Measurements from ENCODE around the gene SPACA4. TPM values are rescaled to one million over a fixed set of nuclear protein-coding genes. Genes with fewer than 3 reads are reported as not detected.

Gene SPACA4
- total RNA-seq, 1 experiment from 2014 or later, result not detected

GRCh38 chr19:48646001-48646721 lies 39.6 kb downstream of the SPACA4 start, which contains the start of gene CA11:
Gene CA11 (minus strand): TSS chr19:48646187. CDS start chr19:48645632, 555 bp downstream.
- DNase-seq, result peak; percentile 82
- peaks cover 16% of the 10 kb centered on the region for H3K23me2 ChIP-seq (ENCODE audit: insufficient read length, low read depth, low read length, poor library complexity, severe bottlenecking)
- TF ChIP-seq, protein P1, sequence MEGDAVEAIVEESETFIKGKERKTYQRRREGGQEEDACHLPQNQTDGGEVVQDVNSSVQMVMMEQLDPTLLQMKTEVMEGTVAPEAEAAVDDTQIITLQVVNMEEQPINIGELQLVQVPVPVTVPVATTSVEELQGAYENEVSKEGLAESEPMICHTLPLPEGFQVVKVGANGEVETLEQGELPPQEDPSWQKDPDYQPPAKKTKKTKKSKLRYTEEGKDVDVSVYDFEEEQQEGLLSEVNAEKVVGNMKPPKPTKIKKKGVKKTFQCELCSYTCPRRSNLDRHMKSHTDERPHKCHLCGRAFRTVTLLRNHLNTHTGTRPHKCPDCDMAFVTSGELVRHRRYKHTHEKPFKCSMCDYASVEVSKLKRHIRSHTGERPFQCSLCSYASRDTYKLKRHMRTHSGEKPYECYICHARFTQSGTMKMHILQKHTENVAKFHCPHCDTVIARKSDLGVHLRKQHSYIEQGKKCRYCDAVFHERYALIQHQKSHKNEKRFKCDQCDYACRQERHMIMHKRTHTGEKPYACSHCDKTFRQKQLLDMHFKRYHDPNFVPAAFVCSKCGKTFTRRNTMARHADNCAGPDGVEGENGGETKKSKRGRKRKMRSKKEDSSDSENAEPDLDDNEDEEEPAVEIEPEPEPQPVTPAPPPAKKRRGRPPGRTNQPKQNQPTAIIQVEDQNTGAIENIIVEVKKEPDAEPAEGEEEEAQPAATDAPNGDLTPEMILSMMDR (conservative IDR thresholded peaks at IDR 0.05), result peak; percentile 92
- H4K8ac ChIP-seq (replicated peaks; ENCODE audit: insufficient read length, low read depth, low read length), result no peak within 1 kb of the TSS
- Mint-ChIP-seq H3K4me3 (peak within 1 kb of the TSS; percentile 84 to 93), H3K36me3 (ENCODE audit: insufficient read depth in 1 of 3, low read depth in 3 of 3) (peaks cover 5 to 22% (median 19%) of the 10 kb centered on the region in 3 experiments), H3K4me1 (peaks cover 16 to 17% of the 10 kb centered on the region in 2 experiments), H3K9me3 (peaks cover 0 to 3% of the 10 kb centered on the region in 2 experiments; a peak in 2 of 5 replicates), H3K27me3 (ENCODE audit: low read depth) (peaks cover 2% of the 10 kb centered on the region), H3K27ac (peak within 1 kb of the TSS; percentile 88 to 98 (median 98))
- H3K27ac ChIP-seq (ENCODE audit: insufficient read length, low read depth, low read length), result no peak within 1 kb of the TSS
- H2BK15ac ChIP-seq (ENCODE audit: low read depth, low read length), result no peak within 1 kb of the TSS
- no peaks in the 10 kb centered on the region for H3K9me3 ChIP-seq (ENCODE audit: control insufficient read depth, low read depth, low read length)
- no peak within 1 kb of the TSS for H4K5ac ChIP-seq (ENCODE audit: insufficient read length, low read depth, low read length)
- H3K14ac ChIP-seq (ENCODE audit: insufficient read depth, low read length), result 0 out of 2 replicates have a peak within 1 kb of the TSS, but pooled peaks have one; percentile 16
- no peak within 1 kb of the TSS for H2BK20ac ChIP-seq (ENCODE audit: low read depth, low read length, poor library complexity, severe bottlenecking)
- H4K20me1 ChIP-seq (ENCODE audit: control insufficient read depth, insufficient read depth, insufficient read length), result no peaks in the 10 kb centered on the region
- H3K56ac ChIP-seq (ENCODE audit: insufficient read length, low read depth, low read length), result no peak within 1 kb of the TSS
- peak within 1 kb of the TSS; percentile 69 for H3K4me2 ChIP-seq (ENCODE audit: insufficient read depth, insufficient read length, low read length)
- H3K4me1 ChIP-seq (ENCODE audit: insufficient read depth, low read length), result no peaks in the 10 kb centered on the region
- H2BK120ac ChIP-seq (ENCODE audit: low read depth, low read length, poor library complexity, severe bottlenecking), result no peak within 1 kb of the TSS
- no peak within 1 kb of the TSS for H3K4ac ChIP-seq (ENCODE audit: low read depth, low read length)
- H2AK5ac ChIP-seq (ENCODE audit: insufficient read length, low read length), result no peak within 1 kb of the TSS
- no CpG with 5 or more reads among the region's 33 CpGs for WGBS (ENCODE audit: extremely low coverage, insufficient read length, low lambda C conversion rate)
- H3K27me3 ChIP-seq (ENCODE audit: insufficient read depth, low read length), result no peaks in the 10 kb centered on the region
- H3K23ac ChIP-seq (ENCODE audit: insufficient read length, low read depth, low read length), result no peak within 1 kb of the TSS
- H3K18ac ChIP-seq (ENCODE audit: insufficient read length, low read depth, low read length), result peak within 1 kb of the TSS; percentile 12
- no peaks in the 10 kb centered on the region for H3K79me2 ChIP-seq (ENCODE audit: insufficient read depth, low read length)
- no peak within 1 kb of the TSS for H3T11ph ChIP-seq (ENCODE audit: low read length)
- no peak within 1 kb of the TSS for H2BK12ac ChIP-seq (ENCODE audit: insufficient read length, low read depth, low read length)
- H3K9ac ChIP-seq (ENCODE audit: extremely low read depth, insufficient read length, low read length), result peak within 1 kb of the TSS; percentile 1
- no peaks in the 10 kb centered on the region for H3K79me1 ChIP-seq (ENCODE audit: insufficient read depth, low read depth, low read length, poor library complexity, severe bottlenecking)
- H4K91ac ChIP-seq (ENCODE audit: insufficient read length, low read depth, low read length), result no peak within 1 kb of the TSS
- no peak within 1 kb of the TSS for H2AFZ ChIP-seq (ENCODE audit: low read length)
- H2BK5ac ChIP-seq (ENCODE audit: insufficient read length, low read length), result no peak within 1 kb of the TSS
